ENCODE results near the gene NUCB1.

- no peak for TF ChIP-seq CTCF (IDR thresholded peaks at IDR 0.05 in 4 of 5, conservative IDR thresholded peaks at IDR 0.05 in 1 of 5)
- TF ChIP-seq POLR2A (IDR thresholded peaks at IDR 0.05) = no peak
Measured at GRCh38 chr19:48955308-48955958, 55.3 kb downstream of the NUCB1 start.
